T1000 (cell line): Measurements from ENCODE around the gene EIF3CL.
"Not testable (repeated sequence)": the region's sequence is repeated elsewhere in the genome, so short reads cannot be mapped to it uniquely, and the experiment has no call there.

Source experiments
- DNase-seq: peaks from one replicate; lab custom pipeline; 2025; ENCODE audit warnings: mixed read lengths; lab: John Stamatoyannopoulos, UW

EIF3CL gene

DNA sequence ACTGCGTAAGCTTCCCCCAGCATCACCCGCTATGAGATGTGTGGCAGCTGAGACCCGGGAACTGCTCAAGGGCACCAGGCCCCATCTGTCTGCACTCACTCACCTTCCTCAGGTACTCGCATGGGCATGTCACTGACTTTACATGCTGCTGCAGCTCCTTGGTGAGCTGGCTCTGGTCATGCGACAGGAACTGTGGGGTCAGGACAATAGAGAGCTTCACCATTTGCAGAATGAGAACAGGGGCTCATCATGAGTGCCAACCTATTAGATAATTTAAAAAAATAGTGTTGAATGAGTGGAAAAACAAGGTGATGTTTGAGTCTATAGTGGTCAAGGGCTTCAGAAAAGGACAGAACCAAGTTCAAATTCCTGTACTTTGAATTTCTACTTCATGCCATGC lies 41.0 kb downstream of the EIF3CL start:
- not testable (repeated sequence) for DNase-seq

DNA sequence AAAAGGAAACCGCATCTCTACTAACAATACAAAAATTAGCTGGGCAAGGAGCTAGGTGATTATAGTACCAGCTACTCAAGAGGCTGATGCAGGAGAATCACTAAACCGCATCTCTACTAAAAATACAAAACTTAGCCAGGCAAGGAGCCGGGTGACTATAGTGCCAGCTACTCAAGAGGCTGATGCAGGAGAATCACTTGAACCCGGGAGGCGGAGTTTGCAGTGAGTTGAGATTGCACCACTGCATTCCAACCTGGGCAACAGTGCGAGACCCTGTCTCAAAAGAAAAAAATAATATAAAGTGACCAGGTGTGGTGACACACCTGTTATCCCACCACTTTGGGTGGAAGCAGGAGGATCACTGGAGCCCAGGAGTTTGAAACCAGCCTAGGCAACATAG lies 65.4 kb downstream of the EIF3CL start:
- not testable (repeated sequence) for DNase-seq

- not testable (repeated sequence) for DNase-seq
These were observed 66.5 kb downstream of the EIF3CL start for GRCh38 chr16:28336940-28337710.

DNA sequence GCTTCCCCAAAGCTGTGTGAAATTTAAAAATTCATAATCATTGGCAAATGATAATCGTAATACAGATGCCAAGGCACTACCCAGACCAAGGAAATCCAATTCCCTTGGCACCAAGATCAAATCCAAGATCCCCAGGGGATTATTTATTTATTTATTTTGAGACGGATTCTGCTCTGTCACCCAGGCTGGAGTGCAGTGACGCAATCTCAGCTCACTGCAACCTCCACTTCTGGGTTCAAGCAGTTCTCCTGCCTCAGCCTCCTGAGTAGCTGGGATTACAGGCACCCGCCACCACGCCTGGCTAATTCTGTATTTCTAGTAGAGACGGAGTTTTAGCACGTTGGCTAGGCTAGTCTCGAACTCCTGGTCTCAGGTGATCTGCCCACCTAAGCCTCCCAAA lies 68.0 kb downstream of the EIF3CL start:
- not testable (repeated sequence) for DNase-seq

GRCh38 chr16:28332632-28333031 lies 71.0 kb downstream of the EIF3CL start:
- DNase-seq: not testable (repeated sequence)

- DNase-seq: not testable (repeated sequence)
These were observed 72.7 kb downstream of the EIF3CL start for GRCh38 chr16:28330981-28331380.

- not testable (repeated sequence) for DNase-seq
These were observed 73.4 kb downstream of the EIF3CL start for GRCh38 chr16:28330232-28330631.
